HEK293T (cell line): Measurements from ENCODE around the gene SLC9A7.

ENCODE experiments used
- FOXA1 ChIP-seq: fragments of 450-650 bp; IDR thresholded peaks from 2 replicates; pipeline ENCODE4 v1.6.1; 2016; ENCODE audit warnings: mild to moderate bottlenecking
- FOXM1 ChIP-seq: fragments of 450-650 bp; IDR thresholded peaks from 2 replicates; pipeline ENCODE4 v1.6.1; 2017; ENCODE audit warnings: mild to moderate bottlenecking, borderline replicate concordance

- no peak for TF ChIP-seq FOXA1
- no peak for TF ChIP-seq FOXM1
Measured at GRCh38 chrX:46599051-46599560, 159.8 kb downstream of the SLC9A7 start.
